Measurements from ENCODE around the gene EFHD2.
"Not testable (repeated sequence)": the region's sequence is repeated elsewhere in the genome, so short reads cannot be mapped to it uniquely, and the experiment has no call there.

The EFHD2 gene

GRCh38 chr1:15456313-15456954 is 46.7 kb downstream of the EFHD2 start, which contains the start of gene CELA2A:
TSS of gene CELA2A (plus strand) at chr1:15456732. CDS start at chr1:15456754, 22 bp downstream.
- no peak for FAIRE-seq

GRCh38 chr1:15457585-15457984 is 47.9 kb downstream of the EFHD2 start:
- FAIRE-seq = no peak

- FAIRE-seq = not testable (repeated sequence)
Measured at GRCh38 chr1:15458388-15458787, 48.7 kb downstream of the EFHD2 start.

- FAIRE-seq = no peak
Measured at GRCh38 chr1:15459771-15460707, 50.4 kb downstream of the EFHD2 start.

- FAIRE-seq = no peak
Measured at GRCh38 chr1:15460708-15461095, 51.0 kb downstream of the EFHD2 start.

- FAIRE-seq = not testable (repeated sequence)
Measured at GRCh38 chr1:15463064-15463800, 53.5 kb downstream of the EFHD2 start.

GRCh38 chr1:15463926-15464322 is 54.2 kb downstream of the EFHD2 start:
- FAIRE-seq = not testable (repeated sequence)

GRCh38 chr1:15465674-15466073 is 56.0 kb downstream of the EFHD2 start:
- no peak for FAIRE-seq

GRCh38 chr1:15466955-15467625 is 57.4 kb downstream of the EFHD2 start:
- not testable (repeated sequence) for FAIRE-seq

- no peak for FAIRE-seq
Measured at GRCh38 chr1:15468145-15468544, 58.5 kb downstream of the EFHD2 start.

- FAIRE-seq = no peak
Measured at GRCh38 chr1:15469361-15469760, 59.7 kb downstream of the EFHD2 start.

- not testable (repeated sequence) for FAIRE-seq
Measured at GRCh38 chr1:15469821-15470448, 60.2 kb downstream of the EFHD2 start.

- FAIRE-seq = not testable (repeated sequence)
Measured at GRCh38 chr1:15471067-15471466, 61.4 kb downstream of the EFHD2 start.

GRCh38 chr1:15471723-15472122 is 62.0 kb downstream of the EFHD2 start:
- not testable (repeated sequence) for FAIRE-seq

- no peak for FAIRE-seq
Measured at GRCh38 chr1:15472587-15472986, 62.9 kb downstream of the EFHD2 start.

- no peak for FAIRE-seq
Measured at GRCh38 chr1:15475752-15476314, 66.1 kb downstream of the EFHD2 start, which contains the start of gene CELA2B. TSS of gene CELA2B (plus strand) at chr1:15476104. CDS start at chr1:15476126, 22 bp downstream.

- no peak for FAIRE-seq
Measured at GRCh38 chr1:15476927-15477326, 67.2 kb downstream of the EFHD2 start.

- no peak for FAIRE-seq
Measured at GRCh38 chr1:15477646-15478212, 68.0 kb downstream of the EFHD2 start.
